GM12878 (cell line): ENCODE data around the gene ACP4.
"Not testable (repeated sequence)": the region's sequence is repeated elsewhere in the genome, so short reads cannot be mapped to it uniquely, and the experiment has no call there.

Experiments
- ASH2L ChIP-seq: fragments of 300-600, 200-600 bp; sonication (generic); IDR thresholded peaks from 2 replicates; pipeline ENCODE4 v1.6.1; 2017; ENCODE audit warnings: low read depth, mild to moderate bottlenecking, borderline replicate concordance
- BRCA1 ChIP-seq: IDR thresholded peaks from 2 replicates; pipeline ENCODE4 v1.6.1; 2011; ENCODE audit warnings: low read depth, low read length, improper control_type of control experiment
- EZH2 ChIP-seq: IDR thresholded peaks from 2 replicates; pipeline ENCODE4 v1.6.1; 2012; ENCODE audit warnings: low read depth, mild to moderate bottlenecking, control low read depth, inconsistent platforms, low read length, borderline replicate concordance; ENCODE audit not compliant: control insufficient read depth
- POLR2AphosphoS5 ChIP-seq: IDR thresholded peaks from 2 replicates; pipeline ENCODE4 v1.6.1; 2011; ENCODE audit warnings: mild to moderate bottlenecking, low read length, inconsistent platforms
- POU2F2 ChIP-seq: IDR thresholded peaks from 3 replicates; pipeline ENCODE4 v1.6.1; 2011; ENCODE audit warnings: low read depth, mild to moderate bottlenecking, low read length, borderline replicate concordance
- RAD51 ChIP-seq: fragments of 450-650 bp; IDR thresholded peaks from 2 replicates; pipeline ENCODE4 v1.6.1; 2016; ENCODE audit warnings: moderate library complexity, mild to moderate bottlenecking, inconsistent platforms
- STAT3 ChIP-seq: IDR thresholded peaks from 2 replicates; pipeline ENCODE4 v1.6.1; 2011; ENCODE audit warnings: low read depth, low read length, improper control_type of control experiment
- SUZ12 ChIP-seq: fragments of 200-600 bp; sonication (generic); IDR thresholded peaks from one replicate; pipeline ENCODE4 v1.6.1; 2018; ENCODE audit warnings: antibody characterized with exemption, mild to moderate bottlenecking; ENCODE audit not compliant: unreplicated experiment
- ZBTB33 ChIP-seq: fragments of 450-650 bp; IDR thresholded peaks from 2 replicates; pipeline ENCODE4 v1.6.1; 2017; ENCODE audit warnings: mild to moderate bottlenecking
- TF ChIP-seq, protein P1 (sequence below): fragments of 450-650 bp; IDR thresholded peaks from 2 replicates; pipeline ENCODE4 v1.6.1; 2016; ENCODE audit warnings: mild to moderate bottlenecking, moderate library complexity, borderline replicate concordance
- TF ChIP-seq, protein P2 (sequence below), 3 experiments: IDR thresholded peaks in 2 of 3; conservative IDR thresholded peaks in 1 of 3; 2 replicates each; pipeline ENCODE4 v1.5.1; 2011; ENCODE audit warnings: low read depth in 3 of 3, low read length in 3 of 3, mild to moderate bottlenecking in 3 of 3, control low read depth in 2 of 3, moderate library complexity in 2 of 3, inconsistent platforms in 1 of 3, mixed read lengths in 1 of 3; ENCODE audit not compliant: control insufficient read depth in 2 of 3, insufficient read depth in 1 of 3; ENCODE audit errors: extremely low read depth in 1 of 3
- TF ChIP-seq, protein P3 (sequence below): IDR thresholded peaks from 2 replicates; pipeline ENCODE4 v1.6.1; 2011; ENCODE audit warnings: borderline replicate concordance, low read depth, mild to moderate bottlenecking, moderate library complexity, mixed read lengths, low read length; ENCODE audit not compliant: insufficient read depth; ENCODE audit errors: extremely low read length

DNA sequence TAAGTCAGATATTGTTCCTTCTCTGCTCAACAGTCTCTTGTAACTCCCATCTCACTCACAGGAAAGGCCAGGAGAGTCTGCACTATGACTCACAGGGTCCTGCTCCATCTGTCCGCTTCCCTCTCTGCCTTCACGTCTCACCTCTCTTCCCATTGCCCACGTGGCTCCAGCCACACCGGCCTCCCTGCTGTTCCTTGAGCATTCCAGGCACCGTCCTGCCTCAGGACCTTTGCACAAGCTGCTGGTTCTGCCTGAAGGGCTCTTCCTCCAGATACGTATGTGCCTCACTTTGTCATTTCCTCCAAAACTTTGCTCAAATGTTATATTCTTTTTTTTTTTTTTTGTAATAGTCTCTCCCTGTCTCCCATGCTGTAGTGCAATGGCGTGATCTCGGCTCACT is 34.0 kb upstream of the ACP4 start:
- TF ChIP-seq, protein P1, sequence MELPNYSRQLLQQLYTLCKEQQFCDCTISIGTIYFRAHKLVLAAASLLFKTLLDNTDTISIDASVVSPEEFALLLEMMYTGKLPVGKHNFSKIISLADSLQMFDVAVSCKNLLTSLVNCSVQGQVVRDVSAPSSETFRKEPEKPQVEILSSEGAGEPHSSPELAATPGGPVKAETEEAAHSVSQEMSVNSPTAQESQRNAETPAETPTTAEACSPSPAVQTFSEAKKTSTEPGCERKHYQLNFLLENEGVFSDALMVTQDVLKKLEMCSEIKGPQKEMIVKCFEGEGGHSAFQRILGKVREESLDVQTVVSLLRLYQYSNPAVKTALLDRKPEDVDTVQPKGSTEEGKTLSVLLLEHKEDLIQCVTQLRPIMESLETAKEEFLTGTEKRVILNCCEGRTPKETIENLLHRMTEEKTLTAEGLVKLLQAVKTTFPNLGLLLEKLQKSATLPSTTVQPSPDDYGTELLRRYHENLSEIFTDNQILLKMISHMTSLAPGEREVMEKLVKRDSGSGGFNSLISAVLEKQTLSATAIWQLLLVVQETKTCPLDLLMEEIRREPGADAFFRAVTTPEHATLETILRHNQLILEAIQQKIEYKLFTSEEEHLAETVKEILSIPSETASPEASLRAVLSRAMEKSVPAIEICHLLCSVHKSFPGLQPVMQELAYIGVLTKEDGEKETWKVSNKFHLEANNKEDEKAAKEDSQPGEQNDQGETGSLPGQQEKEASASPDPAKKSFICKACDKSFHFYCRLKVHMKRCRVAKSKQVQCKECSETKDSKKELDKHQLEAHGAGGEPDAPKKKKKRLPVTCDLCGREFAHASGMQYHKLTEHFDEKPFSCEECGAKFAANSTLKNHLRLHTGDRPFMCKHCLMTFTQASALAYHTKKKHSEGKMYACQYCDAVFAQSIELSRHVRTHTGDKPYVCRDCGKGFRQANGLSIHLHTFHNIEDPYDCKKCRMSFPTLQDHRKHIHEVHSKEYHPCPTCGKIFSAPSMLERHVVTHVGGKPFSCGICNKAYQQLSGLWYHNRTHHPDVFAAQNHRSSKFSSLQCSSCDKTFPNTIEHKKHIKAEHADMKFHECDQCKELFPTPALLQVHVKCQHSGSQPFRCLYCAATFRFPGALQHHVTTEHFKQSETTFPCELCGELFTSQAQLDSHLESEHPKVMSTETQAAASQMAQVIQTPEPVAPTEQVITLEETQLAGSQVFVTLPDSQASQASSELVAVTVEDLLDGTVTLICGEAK = not testable (repeated sequence)
- TF ChIP-seq BRCA1, POLR2AphosphoS5, STAT3, ZBTB33, RAD51, POU2F2, ASH2L, SUZ12, EZH2: not testable (repeated sequence)
- TF ChIP-seq, protein P2, sequence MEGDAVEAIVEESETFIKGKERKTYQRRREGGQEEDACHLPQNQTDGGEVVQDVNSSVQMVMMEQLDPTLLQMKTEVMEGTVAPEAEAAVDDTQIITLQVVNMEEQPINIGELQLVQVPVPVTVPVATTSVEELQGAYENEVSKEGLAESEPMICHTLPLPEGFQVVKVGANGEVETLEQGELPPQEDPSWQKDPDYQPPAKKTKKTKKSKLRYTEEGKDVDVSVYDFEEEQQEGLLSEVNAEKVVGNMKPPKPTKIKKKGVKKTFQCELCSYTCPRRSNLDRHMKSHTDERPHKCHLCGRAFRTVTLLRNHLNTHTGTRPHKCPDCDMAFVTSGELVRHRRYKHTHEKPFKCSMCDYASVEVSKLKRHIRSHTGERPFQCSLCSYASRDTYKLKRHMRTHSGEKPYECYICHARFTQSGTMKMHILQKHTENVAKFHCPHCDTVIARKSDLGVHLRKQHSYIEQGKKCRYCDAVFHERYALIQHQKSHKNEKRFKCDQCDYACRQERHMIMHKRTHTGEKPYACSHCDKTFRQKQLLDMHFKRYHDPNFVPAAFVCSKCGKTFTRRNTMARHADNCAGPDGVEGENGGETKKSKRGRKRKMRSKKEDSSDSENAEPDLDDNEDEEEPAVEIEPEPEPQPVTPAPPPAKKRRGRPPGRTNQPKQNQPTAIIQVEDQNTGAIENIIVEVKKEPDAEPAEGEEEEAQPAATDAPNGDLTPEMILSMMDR (IDR thresholded peaks at IDR 0.05 in 2 of 3, conservative IDR thresholded peaks at IDR 0.05 in 1 of 3; ENCODE audit: control insufficient read depth in 2 of 3, extremely low read depth in 1 of 3, insufficient read depth in 1 of 3, low read depth in 3 of 3, low read length in 3 of 3) = not testable (repeated sequence)
- TF ChIP-seq, protein P3, sequence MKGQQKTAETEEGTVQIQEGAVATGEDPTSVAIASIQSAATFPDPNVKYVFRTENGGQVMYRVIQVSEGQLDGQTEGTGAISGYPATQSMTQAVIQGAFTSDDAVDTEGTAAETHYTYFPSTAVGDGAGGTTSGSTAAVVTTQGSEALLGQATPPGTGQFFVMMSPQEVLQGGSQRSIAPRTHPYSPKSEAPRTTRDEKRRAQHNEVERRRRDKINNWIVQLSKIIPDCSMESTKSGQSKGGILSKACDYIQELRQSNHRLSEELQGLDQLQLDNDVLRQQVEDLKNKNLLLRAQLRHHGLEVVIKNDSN = not testable (repeated sequence)
